Transverse colon (tissue), 4 donors: ENCODE results near the gene MYH9. TPM values are rescaled to one million over a fixed set of nuclear protein-coding genes. Genes with fewer than 3 reads are reported as not detected.

Experiments
- DNase-seq: peaks from one replicate; pipeline ENCODE4 v3.0.0-alpha.2; 2019
- H3K27ac ChIP-seq, 4 donors: fragments of 200-600 bp; sonication (generic); 2 replicates each; pipeline ENCODE4 v1.5.1; 2016 to 2018; ENCODE audit warnings: inconsistent platforms in 4 of 4
- H3K27me3 ChIP-seq: fragments of 200-600 bp; sonication (generic); 2 replicates; pipeline ENCODE4 v1.5.1; 2017; ENCODE audit warnings: inconsistent platforms
- H3K36me3 ChIP-seq, 4 donors: fragments of 200-600 bp; sonication (generic); 2 replicates each; pipeline ENCODE4 v1.5.1; 2017 to 2019; ENCODE audit warnings: inconsistent platforms in 4 of 4
- H3K4me1 ChIP-seq, 4 donors: fragments of 200-600 bp; sonication (generic); 2 replicates each; pipeline ENCODE4 v1.5.1; 2017 to 2020; ENCODE audit warnings: inconsistent platforms in 4 of 4
- H3K4me3 ChIP-seq, 4 donors: fragments of 200-600 bp; sonication (generic); 1 replicate in 1 of 4; 2 replicates in 3 of 4; pipeline versions ENCODE4 v1.5.1 to v1.6.1; 2017 to 2019; ENCODE audit warnings: inconsistent platforms in 4 of 4
- H3K9me3 ChIP-seq, 2 donors: fragments of 200-600 bp; sonication (generic); 2 replicates each; pipeline ENCODE4 v1.5.1; 2017 to 2019; ENCODE audit warnings: inconsistent platforms in 2 of 2
- CTCF ChIP-seq, 5 experiments: fragments of 200-600 bp in 3 of 5; fragments of 450-650 bp in 2 of 5; sonication (generic) in 3 of 5; IDR thresholded peaks; 1 replicate in 2 of 5; 2 replicates in 3 of 5; pipeline ENCODE4 v1.5.1; 2016 to 2017; ENCODE audit warnings: antibody characterized with exemption in 5 of 5, inconsistent platforms in 3 of 5, mild to moderate bottlenecking in 2 of 5, moderate library complexity in 1 of 5
- EP300 ChIP-seq: sonication (generic); formaldehyde crosslinking; IDR thresholded peaks from one replicate; pipeline ENCODE4 v1.6.1; 2017; ENCODE audit warnings: antibody characterized with exemption, low read depth
- POLR2A ChIP-seq: fragments of 450-650 bp; IDR thresholded peaks from one replicate; pipeline ENCODE4 v1.6.1; 2016; ENCODE audit warnings: antibody characterized with exemption, mild to moderate bottlenecking, moderate library complexity
- POLR2AphosphoS5 ChIP-seq, 3 donors: sonication (generic); formaldehyde crosslinking; IDR thresholded peaks; one replicate each; pipeline ENCODE4 v1.6.1; 2016; ENCODE audit warnings: antibody characterized with exemption in 3 of 3
- WGBS, 2 donors: methylation state at CpG; one replicate each; pipeline ENCODE4 v1.1.5; 2018; ENCODE audit warnings: low coverage in 1 of 2; 5-methylcytosine and 5-hydroxymethylcytosine counted together
- in situ Hi-C, 4 donors: fragments of 200-750 bp; cut with MboI; loops; one replicate each; pipeline versions ENCODE4 v1.15.0 to v1.15.1; 2017; ENCODE audit warnings: low sequenced_read_pairs in 3 of 4, low pct_ligation_motif_present in 1 of 4, low pct_unique_long_range_greater_than_20kb in 1 of 4
- intact Hi-C: fragments of 100-400 bp; cut with DNase I; formaldehyde crosslinking; loops from one replicate; pipeline ENCODE4 v1.15.1; 2023; ENCODE audit warnings: low total_unique reads
- total RNA-seq, 4 donors: library from RNA; depleted of rRNA; stranded (reverse); fragments of >200 nt; gene quantifications; one replicate each; pipeline ENCODE4 v1.1.0, GENCODE V29; 2016

The MYH9 gene
- total RNA-seq, 4 donors from 2014 or later, result 385 to 511 (median 460) TPM

- Histone ChIP-seq H3K36me3 (no peaks in the 10 kb centered on the region), H3K27ac (peak overlapping the region in 1 of 4 donors; percentile 43), H3K4me1 (peaks cover 0 to 27% (median 10%) of the 10 kb centered on the region in 4 donors), H3K9me3 (no peaks in the 10 kb centered on the region), H3K27me3 (no peaks in the 10 kb centered on the region), H3K4me3 (no peak overlapping the region)
- intact Hi-C loops, result no loop called here
- TF ChIP-seq EP300 (no peak), POLR2A (no peak), CTCF (IDR thresholded peaks at IDR 0.05) (no peak), POLR2AphosphoS5 (IDR thresholded peaks at IDR 0.05) (no peak)
- in situ Hi-C loops, result no loop called here
- WGBS, 2 donors, result 89% methylated on average over 7 of the region's 8 CpGs; no CpG with 5 or more reads in 1 of the 2 donors
- no peak for DNase-seq
Measured at GRCh38 chr22:36404446-36404845, 16.7 kb upstream of the MYH9 start.

GRCh38 chr22:36399472-36399778 is 11.7 kb upstream of the MYH9 start:
- in situ Hi-C loops, result no loop called here

GRCh38 chr22:36398601-36399471 is 11.1 kb upstream of the MYH9 start:
- in situ Hi-C loops, result no loop called here
- WGBS, 2 donors, result 65 to 74% methylated on average over 8 to 10 of the region's 10 CpGs
- intact Hi-C loops, result no loop called here
- Histone ChIP-seq H3K9me3 (no peaks in the 10 kb centered on the region), H3K27ac (peak overlapping the region; percentile 63 to 80 (median 74)), H3K27me3 (no peaks in the 10 kb centered on the region), H3K4me3 (no peak overlapping the region), H3K4me1 (peaks cover 12 to 52% (median 26%) of the 10 kb centered on the region in 4 donors), H3K36me3 (no peaks in the 10 kb centered on the region)
- DNase-seq, result peak; percentile 59
- no peak for TF ChIP-seq CTCF (IDR thresholded peaks at IDR 0.05)
- no peak for TF ChIP-seq POLR2A
- TF ChIP-seq POLR2AphosphoS5 (IDR thresholded peaks at IDR 0.05), result peak in 2 of 3 donors; percentile 44 to 47
- TF ChIP-seq EP300, result peak; percentile 31

More at GRCh38 chr22:36399472-36399778, 11.7 kb upstream of the MYH9 start:
- no peak for DNase-seq
- H3K4me1 ChIP-seq, result peaks cover 12 to 46% (median 24%) of the 10 kb centered on the region in 4 donors
- H3K36me3 ChIP-seq, result no peaks in the 10 kb centered on the region
- no peak overlapping the region for H3K4me3 ChIP-seq
- TF ChIP-seq POLR2AphosphoS5 (IDR thresholded peaks at IDR 0.05) (no peak), POLR2A (no peak), EP300 (no peak), CTCF (IDR thresholded peaks at IDR 0.05) (no peak)
- no peaks in the 10 kb centered on the region for H3K9me3 ChIP-seq
- intact Hi-C loops, result no loop called here
- 32 to 80% methylated on average over 2 to 3 of the region's 3 CpGs for WGBS, 2 donors
- H3K27ac ChIP-seq, result peak overlapping the region; percentile 63 to 80 (median 74)
- no peaks in the 10 kb centered on the region for H3K27me3 ChIP-seq

- Histone ChIP-seq H3K4me3 (no peak overlapping the region), H3K9me3 (no peaks in the 10 kb centered on the region), H3K27ac (peak overlapping the region; percentile 33 to 80 (median 66)), H3K27me3 (no peaks in the 10 kb centered on the region), H3K4me1 (peaks cover 12 to 67% (median 33%) of the 10 kb centered on the region in 4 donors), H3K36me3 (no peaks in the 10 kb centered on the region)
- in situ Hi-C loops, result no loop called here
- no peak for DNase-seq
- intact Hi-C loops, result no loop called here
- WGBS, 2 donors, result 81 to 84% methylated on average over 4 to 13 of the region's 13 CpGs
- no peak for TF ChIP-seq POLR2A
- TF ChIP-seq POLR2AphosphoS5 (IDR thresholded peaks at IDR 0.05), result no peak
- TF ChIP-seq CTCF (IDR thresholded peaks at IDR 0.05), result no peak
- no peak for TF ChIP-seq EP300
Measured at GRCh38 chr22:36397131-36398093, 9.6 kb upstream of the MYH9 start.
